Thyroid gland (tissue), 4 donors: ENCODE measurements around the gene PTPN14.

Experiments used
- CTCF ChIP-seq, 6 experiments: fragments of 200-600 bp in 3 of 6; fragments of 450-650 bp in 3 of 6; sonication (generic) in 3 of 6; IDR thresholded peaks; one replicate each; pipeline ENCODE4 v1.5.1; 2016 to 2019; ENCODE audit warnings: antibody characterized with exemption in 6 of 6, mild to moderate bottlenecking in 2 of 6, inconsistent platforms in 1 of 6, moderate library complexity in 1 of 6
- POLR2A ChIP-seq, 2 donors: fragments of 450-650 bp; IDR thresholded peaks; one replicate each; pipeline ENCODE4 v1.6.1; 2017; ENCODE audit warnings: antibody characterized with exemption in 2 of 2, mild to moderate bottlenecking in 2 of 2, moderate library complexity in 1 of 2

- TF ChIP-seq CTCF (IDR thresholded peaks at IDR 0.05) (no peak), POLR2A (IDR thresholded peaks at IDR 0.05) (no peak)
Measured at GRCh38 chr1:214462882-214463281, 88.5 kb downstream of the PTPN14 start.
